ENCODE results near the gene ZNF600. TPM values are rescaled to one million over a fixed set of nuclear protein-coding genes. Genes with fewer than 3 reads are reported as not detected.
"Not testable (repeated sequence)": the region's sequence is repeated elsewhere in the genome, so short reads cannot be mapped to it uniquely, and the experiment has no call there.

The ZNF600 gene
- polyA plus RNA-seq, 1 donor (not counting 4 experiments of a cell fraction or from before 2014, with no cell fraction given): 7.6 TPM

GRCh38 chr19:52716522-52716921 is 70.1 kb downstream of the ZNF600 start:
- peaks cover 10% of the 10 kb centered on the region for H3K4me1 ChIP-seq (ENCODE audit: control insufficient read depth, extremely low read depth, insufficient read depth, low read length)
- no peak overlapping the region for H3K27ac ChIP-seq (ENCODE audit: control insufficient read depth, insufficient read depth, low read length)
- no peak for FAIRE-seq
- H3K9me3 ChIP-seq (ENCODE audit: control insufficient read depth, low read depth, low read length): no peaks in the 10 kb centered on the region
- no peak for DNase-seq (ENCODE audit: low read depth, low spot score)
- H2AFZ ChIP-seq (ENCODE audit: control insufficient read depth, low read length): no peak overlapping the region
- H3K4me3 ChIP-seq (ENCODE audit: control insufficient read depth in 2 of 3, extremely low read depth in 1 of 3, insufficient read depth in 2 of 3, low read depth in 1 of 3, low read length in 3 of 3): no peak overlapping the region
- dilution Hi-C loops (cut with MboI; ENCODE audit: extremely low pct_ligation_motif_present, low sequenced_read_pairs): no loop called here
- no peaks in the 10 kb centered on the region for H3K27me3 ChIP-seq (ENCODE audit: control insufficient read depth, extremely low read depth, insufficient read depth, low read length)
- no peak overlapping the region for H3K4me2 ChIP-seq (ENCODE audit: control insufficient read depth, extremely low read depth, insufficient read depth, low read depth, low read length)
- no peaks in the 10 kb centered on the region for H3K9me1 ChIP-seq (ENCODE audit: control insufficient read depth, extremely low read depth, insufficient read depth, low read length)
- H3K36me3 ChIP-seq (ENCODE audit: control insufficient read depth in 2 of 2, extremely low read depth in 1 of 2, insufficient read depth in 2 of 2, low read length in 2 of 2): peaks cover 2 to 5% of the 10 kb centered on the region in 2 experiments
- H3K79me2 ChIP-seq (ENCODE audit: control insufficient read depth, insufficient read depth, low read length): no peaks in the 10 kb centered on the region
- no peaks in the 10 kb centered on the region for H4K20me1 ChIP-seq (ENCODE audit: control insufficient read depth, extremely low read depth, insufficient read depth, low read length)
- TF ChIP-seq EZH2 (IDR thresholded peaks at IDR 0.05; ENCODE audit: low read length) (no peak), CTCF (optimal IDR thresholded peaks at IDR 0.05 in 1 of 3, IDR thresholded peaks at IDR 0.05 in 1 of 3, conservative IDR thresholded peaks at IDR 0.05 in 1 of 3; ENCODE audit: extremely low read depth in 1 of 3, insufficient read depth in 2 of 3, low read length in 3 of 3) (no peak)
- H3K9ac ChIP-seq (ENCODE audit: control insufficient read depth, extremely low read depth, insufficient read depth, low read length): no peak overlapping the region

GRCh38 chr19:52715902-52716301 is 70.7 kb downstream of the ZNF600 start:
- FAIRE-seq; H3K36me3 ChIP-seq (ENCODE audit: control insufficient read depth in 2 of 2, extremely low read depth in 1 of 2, insufficient read depth in 2 of 2, low read length in 2 of 2); H3K9me1 ChIP-seq (ENCODE audit: control insufficient read depth, extremely low read depth, insufficient read depth, low read length); H3K9me3 ChIP-seq (ENCODE audit: control insufficient read depth, low read depth, low read length); H3K9ac ChIP-seq (ENCODE audit: control insufficient read depth, extremely low read depth, insufficient read depth, low read length); H4K20me1 ChIP-seq (ENCODE audit: control insufficient read depth, extremely low read depth, insufficient read depth, low read length); H3K4me3 ChIP-seq (ENCODE audit: control insufficient read depth in 2 of 3, extremely low read depth in 1 of 3, insufficient read depth in 2 of 3, low read depth in 1 of 3, low read length in 3 of 3); H3K4me1 ChIP-seq (ENCODE audit: control insufficient read depth, extremely low read depth, insufficient read depth, low read length); H3K27me3 ChIP-seq (ENCODE audit: control insufficient read depth, extremely low read depth, insufficient read depth, low read length); H3K79me2 ChIP-seq (ENCODE audit: control insufficient read depth, insufficient read depth, low read length); H3K27ac ChIP-seq (ENCODE audit: control insufficient read depth, insufficient read depth, low read length); dilution Hi-C loops (cut with MboI; ENCODE audit: extremely low pct_ligation_motif_present, low sequenced_read_pairs); H2AFZ ChIP-seq (ENCODE audit: control insufficient read depth, low read length): not testable (repeated sequence)
- peak; percentile 35 for DNase-seq (ENCODE audit: low read depth, low spot score)
- peak overlapping the region; percentile 45 for H3K4me2 ChIP-seq (ENCODE audit: control insufficient read depth, extremely low read depth, insufficient read depth, low read depth, low read length)

GRCh38 chr19:52715330-52715729 is 71.3 kb downstream of the ZNF600 start:
- H3K9me1 ChIP-seq (ENCODE audit: control insufficient read depth, extremely low read depth, insufficient read depth, low read length); H3K27me3 ChIP-seq (ENCODE audit: control insufficient read depth, extremely low read depth, insufficient read depth, low read length); H3K36me3 ChIP-seq (ENCODE audit: control insufficient read depth in 2 of 2, extremely low read depth in 1 of 2, insufficient read depth in 2 of 2, low read length in 2 of 2); dilution Hi-C loops (cut with MboI; ENCODE audit: extremely low pct_ligation_motif_present, low sequenced_read_pairs); H3K9ac ChIP-seq (ENCODE audit: control insufficient read depth, extremely low read depth, insufficient read depth, low read length); H4K20me1 ChIP-seq (ENCODE audit: control insufficient read depth, extremely low read depth, insufficient read depth, low read length); H3K4me2 ChIP-seq (ENCODE audit: control insufficient read depth, extremely low read depth, insufficient read depth, low read depth, low read length); FAIRE-seq; H3K79me2 ChIP-seq (ENCODE audit: control insufficient read depth, insufficient read depth, low read length); DNase-seq (ENCODE audit: low read depth, low spot score); H3K4me3 ChIP-seq (ENCODE audit: control insufficient read depth in 2 of 3, extremely low read depth in 1 of 3, insufficient read depth in 2 of 3, low read depth in 1 of 3, low read length in 3 of 3); H3K4me1 ChIP-seq (ENCODE audit: control insufficient read depth, extremely low read depth, insufficient read depth, low read length); H3K9me3 ChIP-seq (ENCODE audit: control insufficient read depth, low read depth, low read length); H2AFZ ChIP-seq (ENCODE audit: control insufficient read depth, low read length); H3K27ac ChIP-seq (ENCODE audit: control insufficient read depth, insufficient read depth, low read length): not testable (repeated sequence)

Other genes with a start within 250 kb of the ZNF600 start
- 6.0 to 7.2 TPM (median 7.0 TPM) in 3 replicates for gene ZNF701, start 216.5 kb downstream of the ZNF600 start, polyA plus RNA-seq
- gene ZNF83, start 148.4 kb downstream of the ZNF600 start, polyA plus RNA-seq: 18.3 to 67.3 TPM (median 47.3 TPM) in 3 replicates
- gene ZNF611, start 51.7 kb downstream of the ZNF600 start, polyA plus RNA-seq: 2.8 to 2.9 TPM (median 2.9 TPM) in 3 replicates
- 10.9 to 20.8 TPM (median 15.1 TPM) in 3 replicates for gene ZNF28, start 34.8 kb upstream of the ZNF600 start, polyA plus RNA-seq
- 12.4 to 20.5 TPM (median 18.0 TPM) in 3 replicates for gene ZNF468, start 70.8 kb upstream of the ZNF600 start, polyA plus RNA-seq
- 10.5 to 29.9 TPM (median 12.5 TPM) in 3 replicates for gene ZNF320, start 110.8 kb upstream of the ZNF600 start, polyA plus RNA-seq
- gene ZNF888, start 136.6 kb upstream of the ZNF600 start, polyA plus RNA-seq: 2.0 to 3.1 TPM (median 2.2 TPM) in 3 replicates
- 2.1 to 5.1 TPM (median 4.3 TPM) in 3 replicates for gene ZNF816, start 176.1 kb upstream of the ZNF600 start, polyA plus RNA-seq
- not detected in 3 replicates for gene ERVV-1, start 227.1 kb upstream of the ZNF600 start, polyA plus RNA-seq